HEK293 (cell line): ENCODE data around the gene CREBBP.

Experiments
- BCL11B ChIP-seq: fragments of 450-650 bp; formaldehyde crosslinking; IDR thresholded peaks from 2 replicates; pipeline ENCODE4 v1.5.1; 2016; ENCODE audit warnings: low read depth, missing biosample characterization, missing genetic modification characterization
- GLI2 ChIP-seq: fragments of 450-650 bp; formaldehyde crosslinking; IDR thresholded peaks from 2 replicates; pipeline ENCODE4; 2017; ENCODE audit warnings: missing biosample characterization, missing genetic modification characterization, low read depth, borderline replicate concordance
- HOXC10 ChIP-seq: sonication (generic); formaldehyde crosslinking; IDR thresholded peaks from 2 replicates; pipeline ENCODE4 v1.8.1; 2023; ENCODE audit warnings: mild to moderate bottlenecking, missing genetic modification reagents
- KLF1 ChIP-seq: fragments of 450-650 bp; formaldehyde crosslinking; IDR thresholded peaks from 2 replicates; pipeline ENCODE4 v1.5.1; 2016; ENCODE audit warnings: missing biosample characterization, missing genetic modification characterization
- PRDM4 ChIP-seq: fragments of 450-650 bp; formaldehyde crosslinking; IDR thresholded peaks from 2 replicates; pipeline ENCODE4 v1.5.1; 2017; ENCODE audit warnings: missing biosample characterization, missing genetic modification characterization
- ZBTB10 ChIP-seq: fragments of 450-650 bp; formaldehyde crosslinking; IDR thresholded peaks from 2 replicates; pipeline ENCODE4 v1.5.1; 2016; ENCODE audit warnings: missing biosample characterization, missing genetic modification characterization
- ZNF23 ChIP-seq: fragments of 450-650 bp; formaldehyde crosslinking; IDR thresholded peaks from 2 replicates; pipeline ENCODE4 v1.5.1; 2016; ENCODE audit warnings: missing biosample characterization, missing genetic modification characterization, borderline replicate concordance
- ZNF239 ChIP-seq: fragments of 450-650 bp; formaldehyde crosslinking; IDR thresholded peaks from 2 replicates; pipeline ENCODE4 v1.5.1; 2016; ENCODE audit warnings: missing biosample characterization, missing genetic modification characterization
- ZNF24 ChIP-seq: fragments of 450-650 bp; formaldehyde crosslinking; IDR thresholded peaks from 2 replicates; pipeline ENCODE4 v1.5.1; 2016; ENCODE audit warnings: missing biosample characterization, missing genetic modification characterization
- ZNF311 ChIP-seq: fragments of 450-650 bp; formaldehyde crosslinking; IDR thresholded peaks from 2 replicates; pipeline ENCODE4 v1.5.1; 2017; ENCODE audit warnings: missing biosample characterization, missing genetic modification characterization, borderline replicate concordance
- ZNF394 ChIP-seq: fragments of 450-650 bp; formaldehyde crosslinking; IDR thresholded peaks from 2 replicates; pipeline ENCODE4 v1.5.1; 2016; ENCODE audit warnings: missing biosample characterization, missing genetic modification characterization, mild to moderate bottlenecking, moderate library complexity, borderline replicate concordance
- ZNF473 ChIP-seq: fragments of 450-650 bp; formaldehyde crosslinking; IDR thresholded peaks from 2 replicates; pipeline ENCODE4 v1.5.1; 2017; ENCODE audit warnings: missing biosample characterization, missing genetic modification characterization
- ZNF544 ChIP-seq: fragments of 450-650 bp; formaldehyde crosslinking; IDR thresholded peaks from 2 replicates; pipeline ENCODE4 v1.5.0; 2017; ENCODE audit warnings: missing biosample characterization, missing genetic modification characterization
- ZNF600 ChIP-seq: fragments of 450-650 bp; formaldehyde crosslinking; IDR thresholded peaks from 2 replicates; pipeline ENCODE4 v1.5.1; 2016; ENCODE audit warnings: missing biosample characterization, missing genetic modification characterization
- ZNF623 ChIP-seq: fragments of 450-650 bp; formaldehyde crosslinking; IDR thresholded peaks from 2 replicates; pipeline ENCODE4 v1.5.1; 2016; ENCODE audit warnings: missing biosample characterization, missing genetic modification characterization
- ZNF658 ChIP-seq: fragments of 450-650 bp; formaldehyde crosslinking; IDR thresholded peaks from 2 replicates; pipeline ENCODE4; 2016; ENCODE audit warnings: missing biosample characterization, missing genetic modification characterization
- ZNF776 ChIP-seq: fragments of 450-650 bp; formaldehyde crosslinking; IDR thresholded peaks from 2 replicates; pipeline ENCODE4 v1.5.0; 2017; ENCODE audit warnings: missing biosample characterization, missing genetic modification characterization, borderline replicate concordance
- ZNF837 ChIP-seq: fragments of 450-650 bp; formaldehyde crosslinking; IDR thresholded peaks from 2 replicates; pipeline ENCODE4 v1.5.1; 2016; ENCODE audit warnings: missing biosample characterization, missing genetic modification characterization
- ZNF843 ChIP-seq: fragments of 450-650 bp; formaldehyde crosslinking; IDR thresholded peaks from 2 replicates; pipeline ENCODE4 v1.5.1; 2016; ENCODE audit warnings: missing biosample characterization, missing genetic modification characterization
- ZSCAN16 ChIP-seq: fragments of 450-650 bp; formaldehyde crosslinking; IDR thresholded peaks from 2 replicates; pipeline ENCODE4 v1.5.1; 2016; ENCODE audit warnings: missing biosample characterization, missing genetic modification characterization
- TF ChIP-seq, protein P1 (sequence below): fragments of 450-650 bp; formaldehyde crosslinking; IDR thresholded peaks from 2 replicates; pipeline ENCODE4 v1.5.1; 2016; ENCODE audit warnings: missing biosample characterization, missing genetic modification characterization
- TF ChIP-seq, protein P2 (sequence below): fragments of 450-650 bp; formaldehyde crosslinking; IDR thresholded peaks from 2 replicates; pipeline ENCODE4 v1.5.1; 2016; ENCODE audit warnings: missing biosample characterization, missing genetic modification characterization
- TF ChIP-seq, protein P3 (sequence below): fragments of 450-650 bp; formaldehyde crosslinking; IDR thresholded peaks from 2 replicates; pipeline ENCODE4 v1.5.1; 2016; ENCODE audit warnings: missing biosample characterization, missing genetic modification characterization

CREBBP gene

DNA sequence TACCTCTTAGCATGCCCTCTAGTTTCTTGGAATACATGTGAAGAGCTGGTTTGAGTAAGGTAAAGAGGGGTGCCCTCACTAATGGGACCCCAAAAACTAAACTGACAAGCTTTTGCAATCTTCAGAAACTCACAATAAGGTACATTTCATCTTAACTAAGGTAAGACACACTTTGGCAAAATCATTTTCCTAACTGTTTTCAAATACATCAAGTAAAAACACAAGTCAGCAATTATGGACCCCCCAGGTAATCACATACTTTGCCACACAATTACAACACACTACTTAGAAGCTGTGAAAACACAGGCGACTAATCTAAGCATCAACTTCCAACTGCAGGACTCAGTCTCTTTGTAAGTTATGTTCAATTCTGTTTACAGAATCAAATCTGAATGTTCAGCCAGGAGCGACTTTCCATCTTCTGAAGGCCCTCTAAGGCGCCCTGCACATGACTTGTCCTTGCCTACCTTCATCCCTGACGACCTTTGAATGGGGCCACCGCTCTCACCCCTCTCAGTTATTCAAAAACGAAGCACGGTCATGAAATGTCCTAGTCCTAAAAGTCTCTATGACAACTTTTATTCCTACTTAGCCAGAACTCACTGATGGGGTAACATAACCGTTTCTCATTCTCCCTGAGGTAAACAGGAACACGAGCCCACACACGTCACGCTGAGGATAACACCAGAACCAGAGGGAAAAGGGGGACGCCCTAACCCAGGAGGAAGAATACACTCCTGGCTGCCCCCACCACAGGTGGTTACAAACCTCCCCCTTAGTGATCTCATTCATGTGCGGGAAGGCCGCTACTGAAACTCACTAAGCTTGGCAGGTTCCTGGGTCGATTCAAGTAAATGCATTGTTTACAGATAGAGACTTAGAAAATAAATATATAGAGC, 5.5 kb downstream of the CREBBP start (continued):
- TF ChIP-seq PRDM4 (peak; percentile 57), GLI2 (no peak), ZNF239 (no peak), ZNF837 (no peak), ZNF311 (tag by site-specific recombination) (no peak), ZNF776 (tag by site-specific recombination) (no peak), ZNF544 (tag by site-specific recombination) (no peak), KLF1 (tag by site-specific recombination) (no peak), HOXC10 (CRISPR knock-in tag) (no peak), BCL11B (no peak), ZNF394 (no peak), ZNF473 (tag by site-specific recombination) (no peak), ZNF623 (tag by site-specific recombination) (no peak), ZNF658 (tag by site-specific recombination) (no peak), ZBTB10 (tag by site-specific recombination) (no peak), ZNF24 (no peak), ZNF600 (tag by site-specific recombination) (0 out of 2 replicates have a peak, but pooled peaks have one; percentile 10), ZNF843 (tag by site-specific recombination) (no peak), ZSCAN16 (tag by site-specific recombination) (no peak), ZNF23 (tag by site-specific recombination) (no peak)
- TF ChIP-seq, protein P1, sequence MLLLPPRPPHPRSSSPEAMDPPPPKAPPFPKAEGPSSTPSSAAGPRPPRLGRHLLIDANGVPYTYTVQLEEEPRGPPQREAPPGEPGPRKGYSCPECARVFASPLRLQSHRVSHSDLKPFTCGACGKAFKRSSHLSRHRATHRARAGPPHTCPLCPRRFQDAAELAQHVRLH, result no peak
- TF ChIP-seq, protein P2, sequence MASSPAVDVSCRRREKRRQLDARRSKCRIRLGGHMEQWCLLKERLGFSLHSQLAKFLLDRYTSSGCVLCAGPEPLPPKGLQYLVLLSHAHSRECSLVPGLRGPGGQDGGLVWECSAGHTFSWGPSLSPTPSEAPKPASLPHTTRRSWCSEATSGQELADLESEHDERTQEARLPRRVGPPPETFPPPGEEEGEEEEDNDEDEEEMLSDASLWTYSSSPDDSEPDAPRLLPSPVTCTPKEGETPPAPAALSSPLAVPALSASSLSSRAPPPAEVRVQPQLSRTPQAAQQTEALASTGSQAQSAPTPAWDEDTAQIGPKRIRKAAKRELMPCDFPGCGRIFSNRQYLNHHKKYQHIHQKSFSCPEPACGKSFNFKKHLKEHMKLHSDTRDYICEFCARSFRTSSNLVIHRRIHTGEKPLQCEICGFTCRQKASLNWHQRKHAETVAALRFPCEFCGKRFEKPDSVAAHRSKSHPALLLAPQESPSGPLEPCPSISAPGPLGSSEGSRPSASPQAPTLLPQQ, result no peak
- TF ChIP-seq, protein P3, sequence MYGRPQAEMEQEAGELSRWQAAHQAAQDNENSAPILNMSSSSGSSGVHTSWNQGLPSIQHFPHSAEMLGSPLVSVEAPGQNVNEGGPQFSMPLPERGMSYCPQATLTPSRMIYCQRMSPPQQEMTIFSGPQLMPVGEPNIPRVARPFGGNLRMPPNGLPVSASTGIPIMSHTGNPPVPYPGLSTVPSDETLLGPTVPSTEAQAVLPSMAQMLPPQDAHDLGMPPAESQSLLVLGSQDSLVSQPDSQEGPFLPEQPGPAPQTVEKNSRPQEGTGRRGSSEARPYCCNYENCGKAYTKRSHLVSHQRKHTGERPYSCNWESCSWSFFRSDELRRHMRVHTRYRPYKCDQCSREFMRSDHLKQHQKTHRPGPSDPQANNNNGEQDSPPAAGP (tag by site-specific recombination), result no peak
